GM20431 (cell line): ENCODE results near the gene CCDC117.
"Not testable (repeated sequence)": the region's sequence is repeated elsewhere in the genome, so short reads cannot be mapped to it uniquely, and the experiment has no call there.

Experiments used
- in situ Hi-C: fragments of 300-500 bp; cut with MseI, MboI; formaldehyde crosslinking; loops from one replicate; pipeline ENCODE4 v1.15.0; 2020; ENCODE audit warnings: low sequenced_read_pairs; ENCODE audit not compliant: unreplicated experiment

The CCDC117 gene

DNA sequence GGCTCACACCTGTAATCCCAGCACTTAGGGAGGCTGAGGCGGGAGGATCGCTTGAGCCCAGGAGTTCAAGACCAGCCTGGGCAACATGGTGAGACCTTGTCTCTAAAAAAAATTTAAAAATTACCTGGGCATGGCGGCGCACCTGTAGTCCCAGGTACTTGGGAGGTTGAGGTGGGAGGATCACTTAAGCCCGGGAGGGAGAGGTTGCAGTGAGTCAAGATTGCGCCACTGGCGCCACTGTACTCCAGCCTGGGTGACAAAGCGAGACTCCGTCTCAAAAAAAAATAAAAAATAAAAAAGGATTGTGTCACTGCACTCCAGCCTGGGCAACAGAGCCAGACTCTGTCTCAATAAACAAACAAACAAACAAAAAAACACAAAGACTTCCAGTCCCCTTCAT lies 52.0 kb downstream of the CCDC117 start:
- in situ Hi-C loops, result not testable (repeated sequence)

DNA sequence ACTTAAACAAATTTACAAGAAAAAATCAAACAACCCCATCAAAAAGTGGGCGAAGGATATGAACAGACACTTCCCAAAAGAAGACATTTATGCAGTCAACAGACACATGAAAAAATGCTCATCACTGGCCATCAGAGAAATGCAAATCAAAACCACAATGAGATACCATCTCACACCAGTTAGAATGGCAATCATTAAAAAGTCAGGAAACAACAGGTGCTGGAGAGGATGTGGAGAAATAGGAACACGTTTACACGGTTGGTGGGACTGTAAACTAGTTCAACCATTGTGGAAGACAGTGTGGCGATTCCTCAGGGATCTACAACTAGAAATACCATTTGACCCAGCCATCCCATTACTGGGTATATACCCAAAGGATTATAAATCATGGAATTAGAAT lies 53.9 kb downstream of the CCDC117 start:
- in situ Hi-C loops, result loop anchor here (25.0 kb wide), 1 partner anchor 214 kb away; no protein-coding TSS in a partner anchor

DNA sequence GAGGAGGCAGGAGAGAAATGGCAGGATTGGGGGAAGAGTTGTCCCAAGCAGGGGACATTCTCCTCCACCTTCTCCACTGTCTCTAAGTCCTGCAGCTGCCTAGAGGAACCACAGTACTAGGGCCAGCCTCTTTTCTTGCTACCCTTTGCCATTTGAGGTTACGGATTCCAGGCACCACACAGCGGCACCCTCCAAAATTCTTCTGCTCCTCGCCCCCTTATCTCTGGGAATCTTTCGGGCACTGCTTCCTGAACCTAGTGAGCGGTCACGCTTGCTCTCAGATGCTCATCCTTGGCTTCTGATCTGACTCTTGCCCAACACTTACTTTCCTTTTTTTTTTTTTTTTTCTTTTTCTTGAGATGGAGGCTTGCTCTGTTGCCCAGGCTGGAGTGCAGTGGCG lies 54.4 kb downstream of the CCDC117 start:
- in situ Hi-C loops, result loop anchor here (25.0 kb wide), 1 partner anchor 215 kb away; no protein-coding TSS in a partner anchor

DNA sequence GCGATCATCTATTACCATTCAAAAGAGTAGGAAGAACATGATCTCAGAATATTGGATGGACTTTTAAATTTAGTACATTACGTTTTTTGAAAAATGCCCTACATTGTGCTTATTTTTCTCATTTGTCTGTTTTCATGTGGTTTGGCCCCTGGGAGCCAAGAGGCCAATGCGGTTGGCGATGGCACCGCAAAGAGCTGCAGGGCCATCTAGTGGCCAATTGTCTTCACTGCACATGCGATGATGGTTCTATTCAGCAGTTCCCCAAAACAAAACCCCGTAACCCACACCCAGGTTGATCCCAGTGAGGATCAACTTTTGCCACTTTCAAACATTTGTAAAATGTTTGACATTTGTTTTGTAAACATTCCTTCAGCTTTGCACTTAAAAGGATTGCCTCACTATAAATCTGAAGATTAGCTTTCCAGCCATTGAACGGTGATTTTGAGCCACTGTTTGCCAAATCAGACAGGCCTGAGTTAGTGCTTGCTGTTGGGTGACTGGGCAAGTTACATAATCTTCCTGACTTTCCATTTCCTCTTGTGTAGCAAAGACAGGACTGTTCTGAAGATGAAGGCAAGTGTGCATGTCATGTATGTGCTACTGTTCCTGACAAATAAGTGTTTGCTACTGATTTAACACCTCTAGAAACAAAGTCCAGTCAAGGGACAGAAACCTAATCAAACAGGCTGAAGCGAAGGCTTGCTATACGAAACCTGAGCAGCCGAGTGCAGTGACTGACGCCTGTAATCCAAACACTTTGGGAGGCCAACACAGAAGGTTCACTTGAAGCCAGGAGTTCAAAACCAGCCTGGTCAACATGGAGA lies 57.1 kb downstream of the CCDC117 start:
- in situ Hi-C loops, result loop anchor here (25.0 kb wide), 1 partner anchor 217 kb away; no protein-coding TSS in a partner anchor

DNA sequence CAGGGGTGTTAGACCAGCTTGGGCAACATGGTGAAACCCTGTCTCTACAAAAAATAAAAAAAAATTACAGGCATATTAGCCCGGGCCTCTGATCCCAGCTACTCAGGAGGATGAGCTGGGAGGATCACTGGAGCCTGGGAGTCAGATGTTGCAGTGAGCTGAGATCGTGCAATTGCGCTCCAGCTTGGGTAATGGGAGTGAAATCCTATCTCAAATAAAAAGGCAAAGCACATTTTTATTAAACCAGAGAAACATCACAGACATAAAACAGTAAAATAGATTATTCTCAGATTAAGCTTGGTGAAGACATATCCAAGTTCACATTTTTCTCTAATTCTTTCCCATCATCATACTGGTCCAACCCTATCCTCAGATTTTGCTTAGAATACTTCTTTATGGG lies 57.9 kb downstream of the CCDC117 start:
- in situ Hi-C loops, result loop anchor here (25.0 kb wide), 1 partner anchor 218 kb away; no protein-coding TSS in a partner anchor

DNA sequence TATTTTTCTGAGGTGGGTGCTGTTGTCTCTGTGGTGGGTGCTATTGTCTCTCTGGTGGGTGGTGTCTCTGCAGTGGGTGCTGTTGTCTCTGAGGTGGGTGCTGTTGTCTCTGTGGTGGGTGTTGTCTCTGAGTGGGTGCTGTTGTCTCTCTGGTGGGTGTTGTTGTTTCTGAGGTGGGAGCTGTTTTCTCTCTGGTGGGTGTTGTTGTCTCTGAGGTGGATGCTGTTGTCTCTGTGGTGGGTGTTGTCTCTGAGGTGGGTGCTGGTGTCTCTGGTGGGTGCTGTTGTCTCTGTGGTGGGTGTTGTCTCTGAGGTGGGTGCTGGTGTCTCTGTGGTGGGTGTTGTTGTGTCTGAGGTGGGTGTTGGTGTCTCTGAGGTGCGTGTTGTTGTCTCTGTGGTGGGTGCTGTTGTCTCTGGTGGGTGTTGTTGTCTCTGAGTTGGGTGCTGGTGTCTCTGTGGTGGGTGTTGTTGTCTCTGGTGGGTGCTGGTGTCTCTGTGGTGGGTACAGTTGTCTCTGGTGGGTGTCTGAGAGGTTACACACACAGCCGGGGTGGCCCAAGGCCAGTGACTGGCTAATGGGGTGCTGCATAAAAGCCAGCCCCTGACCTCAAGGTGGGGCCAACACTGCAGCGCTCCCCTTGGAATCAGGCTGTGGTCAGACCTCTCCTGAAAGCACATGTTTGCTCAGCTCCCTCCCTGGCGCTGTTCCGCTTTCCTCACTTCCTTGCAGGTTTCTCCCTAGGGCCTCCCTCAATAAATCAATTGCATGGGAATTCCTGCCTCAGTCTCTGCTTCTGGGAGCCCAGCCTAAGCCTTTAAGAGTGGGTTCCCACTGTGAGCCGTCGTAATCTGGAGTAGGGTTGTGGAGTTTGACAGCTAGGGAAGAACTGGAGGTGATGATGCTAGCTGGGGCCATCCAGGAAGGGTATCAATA lies 58.9 kb downstream of the CCDC117 start:
- in situ Hi-C loops, result loop anchor here (25.0 kb wide), 1 partner anchor 219 kb away; no protein-coding TSS in a partner anchor

DNA sequence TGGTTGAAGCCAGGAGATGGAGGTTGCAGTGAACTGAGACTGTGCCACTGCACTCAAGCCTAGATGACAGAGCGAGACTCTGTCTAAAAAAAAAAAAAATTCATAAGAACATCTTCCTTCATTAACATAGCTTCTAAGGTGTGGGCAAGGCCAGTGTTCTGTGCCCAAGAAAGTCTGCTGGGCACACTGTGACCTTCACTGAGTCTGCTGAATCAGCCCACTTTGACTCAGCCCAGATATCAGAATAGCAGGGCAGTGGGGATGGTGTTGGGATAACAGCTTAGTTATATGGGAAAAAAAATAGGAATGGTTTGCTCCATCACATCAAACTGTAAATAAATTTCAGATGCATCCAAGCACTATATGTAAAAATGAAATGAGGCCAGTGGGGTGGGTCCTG lies 60.2 kb downstream of the CCDC117 start:
- in situ Hi-C loops, result loop anchor here (25.0 kb wide), 1 partner anchor 220 kb away; no protein-coding TSS in a partner anchor

DNA sequence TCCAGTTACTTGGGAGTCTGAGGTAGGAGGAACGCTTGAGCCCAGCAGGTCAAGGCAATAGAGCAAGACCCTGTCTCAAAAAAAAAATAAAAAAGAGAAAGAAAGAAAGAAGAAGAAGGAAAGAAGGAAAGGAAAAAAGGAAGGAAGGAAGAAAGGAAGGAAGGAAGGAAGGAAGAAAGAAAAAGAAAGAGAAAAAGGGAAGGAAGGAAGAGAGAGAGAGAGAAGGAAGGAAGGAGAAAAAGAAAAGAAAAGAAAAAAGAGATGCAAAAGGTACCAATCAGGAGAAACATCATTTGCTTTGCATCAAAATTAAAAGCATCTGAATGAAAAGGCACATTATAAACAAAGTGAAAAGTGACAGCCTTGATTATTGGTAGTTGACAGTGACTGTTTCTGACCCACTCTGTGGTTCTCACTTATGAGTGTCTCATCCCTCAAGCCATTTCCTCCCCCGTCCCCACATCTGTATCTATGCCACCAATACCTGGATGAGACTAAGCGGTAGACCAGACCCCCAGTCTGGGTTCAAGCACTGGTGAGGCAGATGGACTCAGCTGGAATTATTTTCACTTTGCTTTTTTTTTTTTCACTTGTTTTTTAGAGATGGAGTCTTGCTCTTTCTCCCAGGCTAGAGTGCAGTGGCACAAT lies 60.9 kb downstream of the CCDC117 start:
- in situ Hi-C loops, result loop anchor here (25.0 kb wide), 1 partner anchor 221 kb away; no protein-coding TSS in a partner anchor

DNA sequence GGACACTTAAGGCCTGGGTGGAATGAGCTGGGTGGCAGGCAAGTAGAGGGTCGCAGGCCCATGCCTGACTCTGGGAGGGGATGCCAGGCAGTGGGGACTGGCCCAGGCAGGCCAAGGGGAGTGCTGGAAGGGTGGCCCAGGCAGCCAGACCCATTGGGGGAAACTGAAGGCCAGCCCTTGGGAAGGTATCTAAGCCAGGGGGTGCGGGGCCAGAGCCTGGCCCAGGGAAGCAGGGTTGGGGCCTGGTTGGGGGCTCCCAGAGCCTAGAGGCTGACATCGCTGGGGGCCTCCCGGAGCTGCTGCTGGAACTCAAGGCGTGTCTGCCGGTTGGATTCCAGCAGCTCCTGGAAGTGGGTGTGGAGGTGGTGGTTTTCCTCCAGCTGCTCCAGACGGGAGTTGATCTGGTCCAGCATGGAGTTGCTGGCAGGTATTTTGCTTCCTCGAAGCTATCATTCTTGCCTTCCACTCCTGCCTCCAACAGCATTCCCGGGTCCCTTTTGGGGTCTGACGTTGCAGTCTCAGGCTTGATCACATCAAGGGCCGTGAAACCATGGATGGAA lies 63.2 kb downstream of the CCDC117 start:
- in situ Hi-C loops, result loop anchor here (25.0 kb wide), 1 partner anchor 223 kb away; no protein-coding TSS in a partner anchor

DNA sequence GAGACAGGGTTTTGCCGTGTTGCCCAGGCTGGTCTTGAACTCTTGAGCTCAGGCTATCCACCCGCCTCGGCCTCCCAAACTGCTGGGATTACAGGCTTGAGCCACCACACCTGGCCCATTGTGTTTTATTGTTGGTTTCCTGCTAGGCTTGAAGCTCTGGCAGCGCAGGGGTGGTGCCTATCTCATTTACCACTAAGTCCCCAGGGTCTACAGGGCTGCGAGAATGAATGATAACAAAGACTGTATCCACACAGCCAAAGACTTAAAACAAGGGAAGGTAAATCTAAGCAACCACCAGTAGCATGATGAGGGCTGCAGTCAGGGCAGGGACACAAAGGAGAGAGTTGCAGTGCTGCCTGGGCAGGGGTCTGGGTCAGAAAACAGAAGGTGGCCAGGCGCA lies 65.1 kb downstream of the CCDC117 start:
- in situ Hi-C loops, result loop anchor here (25.0 kb wide), 1 partner anchor 225 kb away; no protein-coding TSS in a partner anchor
